Activated effector memory CD4-positive, alpha-beta T cell treated with anti-CD3 and anti-CD28 coated beads, Interleukin-2, amount 50 U/mL, for 16 hours (primary cell): Measurements from ENCODE around the gene ELAVL3.
A peak's percentile ranks its signal among the peaks of the same experiment; 100 is the strongest.
"Not testable (repeated sequence)": the region's sequence is repeated elsewhere in the genome, so short reads cannot be mapped to it uniquely, and the experiment has no call there.

Experiments
- DNase-seq: peaks from one replicate; pipeline ENCODE4 v3.0.0-alpha.2; 2020

ELAVL3 gene

GRCh38 chr19:11458236-11458900, 22.5 kb downstream of the ELAVL3 start:
- DNase-seq, result no peak

- no peak for DNase-seq
Observed at GRCh38 chr19:11457831-11458230, 23.0 kb downstream of the ELAVL3 start.

GRCh38 chr19:11457115-11457514, 23.7 kb downstream of the ELAVL3 start:
- no peak for DNase-seq

GRCh38 chr19:11456659-11457058, 24.2 kb downstream of the ELAVL3 start:
- DNase-seq, result no peak

GRCh38 chr19:11455233-11455554, 25.7 kb downstream of the ELAVL3 start:
- DNase-seq, result not testable (repeated sequence)

GRCh38 chr19:11453468-11454341, 27.1 kb downstream of the ELAVL3 start:
- no peak for DNase-seq

GRCh38 chr19:11452620-11453310, 28.1 kb downstream of the ELAVL3 start:
- DNase-seq, result no peak

GRCh38 chr19:11451871-11452619, 28.8 kb downstream of the ELAVL3 start:
- no peak for DNase-seq

GRCh38 chr19:11451327-11451870, 29.4 kb downstream of the ELAVL3 start:
- no peak for DNase-seq

GRCh38 chr19:11450570-11451326, 30.1 kb downstream of the ELAVL3 start:
- DNase-seq, result no peak

- no peak for DNase-seq
Observed at GRCh38 chr19:11448923-11449554, 31.8 kb downstream of the ELAVL3 start.

- no peak for DNase-seq
Observed at GRCh38 chr19:11448410-11448809, 32.4 kb downstream of the ELAVL3 start.

GRCh38 chr19:11447347-11448262, 33.2 kb downstream of the ELAVL3 start:
- no peak for DNase-seq

GRCh38 chr19:11446652-11447301, 34.1 kb downstream of the ELAVL3 start:
- peak; percentile 81 for DNase-seq

- DNase-seq, result no peak
Observed at GRCh38 chr19:11446271-11446651, 34.6 kb downstream of the ELAVL3 start.

- DNase-seq, result no peak
Observed at GRCh38 chr19:11445141-11445540, 35.7 kb downstream of the ELAVL3 start.

- DNase-seq, result no peak
Observed at GRCh38 chr19:11444059-11444458, 36.8 kb downstream of the ELAVL3 start.

- DNase-seq, result no peak
Observed at GRCh38 chr19:11437955-11438354, 42.9 kb downstream of the ELAVL3 start.

- DNase-seq, result peak; percentile 73
Observed at GRCh38 chr19:11435833-11436313, 45.0 kb downstream of the ELAVL3 start.
